ENCODE data around the gene USP38.

GRCh38 chr4:143148521-143148920, 36.2 kb upstream of the USP38 start:
- TF ChIP-seq CTCF (IDR thresholded peaks at IDR 0.05; ENCODE audit: insufficient read depth, low read length, poor library complexity, severe bottlenecking) (no peak), EZH2phosphoT487 (conservative IDR thresholded peaks at IDR 0.05; ENCODE audit: low read length) (no peak)
